GM12892 (cell line): ENCODE measurements around the gene FCHO2.

Source experiments
- POLR2A ChIP-seq: IDR thresholded peaks from 2 replicates; pipeline ENCODE4 v1.6.1; 2011; ENCODE audit warnings: low read depth, low read length, control low read depth
- POLR2AphosphoS5 ChIP-seq: IDR thresholded peaks from 2 replicates; pipeline ENCODE4 v1.6.1; 2011; ENCODE audit warnings: low read depth, low read length, control low read depth
- TAF1 ChIP-seq: IDR thresholded peaks from 2 replicates; pipeline ENCODE4 v1.6.1; 2011; ENCODE audit warnings: low read depth, mild to moderate bottlenecking, control low read depth, low read length, borderline replicate concordance

- TF ChIP-seq POLR2AphosphoS5, result no peak
- TF ChIP-seq TAF1, result no peak
- no peak for TF ChIP-seq POLR2A
Measured at GRCh38 chr5:73018892-73019291, 63.1 kb downstream of the FCHO2 start.
